ENCODE results near the gene HDAC9.

The HDAC9 gene

GRCh38 chr7:18753972-18754610 lies 258.5 kb downstream of the HDAC9 start:
- no peak for DNase-seq

- no peak for DNase-seq
Measured at GRCh38 chr7:18754766-18755165, 259.2 kb downstream of the HDAC9 start.

GRCh38 chr7:18755793-18756192 lies 260.2 kb downstream of the HDAC9 start:
- DNase-seq: no peak

DNA sequence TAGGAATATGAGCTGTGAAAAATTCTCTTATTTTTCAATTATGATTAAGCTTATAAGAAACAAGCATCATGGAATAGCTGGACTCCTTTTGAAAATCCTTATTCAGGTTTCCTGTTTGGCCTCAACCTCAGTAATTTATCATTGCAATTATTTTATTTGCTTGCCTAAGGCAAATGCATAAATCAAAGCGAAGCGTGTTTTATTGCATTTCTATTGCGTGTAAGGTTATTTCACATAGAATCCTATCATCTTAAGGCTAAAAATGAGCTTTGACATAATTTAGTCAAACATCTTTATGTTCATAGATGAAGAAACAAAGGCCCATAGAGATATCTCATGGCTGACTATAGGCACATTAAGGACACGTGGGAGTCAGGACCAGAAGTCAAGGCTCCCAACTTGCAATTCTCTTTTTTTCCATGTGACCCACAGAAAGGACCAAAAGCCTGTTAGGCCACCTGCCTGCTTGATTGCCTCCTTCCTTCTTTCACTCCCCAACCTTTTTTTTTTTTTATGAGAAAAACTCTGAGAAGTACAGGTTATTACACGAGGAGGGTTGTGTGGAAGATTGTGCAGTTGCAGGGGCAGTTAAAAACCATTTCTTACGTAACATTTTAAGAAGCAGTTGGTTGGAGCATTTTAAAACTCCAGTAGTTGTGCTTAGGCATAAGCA lies 261.0 kb downstream of the HDAC9 start:
- no peak for DNase-seq

GRCh38 chr7:18760046-18760445 lies 264.5 kb downstream of the HDAC9 start:
- DNase-seq: no peak

- DNase-seq: no peak
Measured at GRCh38 chr7:18760631-18761445, 265.3 kb downstream of the HDAC9 start.

GRCh38 chr7:18762189-18762588 lies 266.6 kb downstream of the HDAC9 start:
- no peak for DNase-seq

- DNase-seq: no peak
Measured at GRCh38 chr7:18768256-18768655, 272.7 kb downstream of the HDAC9 start.

- no peak for DNase-seq
Measured at GRCh38 chr7:18770154-18770811, 274.7 kb downstream of the HDAC9 start.

- DNase-seq: no peak
Measured at GRCh38 chr7:18770822-18771221, 275.3 kb downstream of the HDAC9 start.

- no peak for DNase-seq
Measured at GRCh38 chr7:18771834-18772566, 276.5 kb downstream of the HDAC9 start.

- DNase-seq: no peak
Measured at GRCh38 chr7:18772567-18772965, 277.0 kb downstream of the HDAC9 start.

DNA sequence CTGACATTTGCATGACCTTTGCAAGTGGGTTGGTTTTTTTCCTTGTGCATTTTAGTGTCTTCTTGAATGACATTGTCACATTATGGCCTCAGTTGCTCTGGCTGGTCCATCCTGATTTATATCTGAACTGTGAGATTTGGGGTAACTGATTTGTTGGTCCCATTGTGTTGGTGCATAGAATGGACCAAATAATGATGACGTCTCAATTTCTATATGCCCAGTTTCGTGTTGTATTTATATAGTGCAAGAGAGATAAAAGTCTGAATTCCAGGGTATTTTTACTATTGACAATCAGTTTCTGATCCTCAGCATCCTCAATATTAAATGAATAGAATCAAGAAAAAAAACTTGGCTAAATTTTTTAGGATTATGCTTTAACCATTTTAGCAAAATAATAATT lies 281.8 kb downstream of the HDAC9 start:
- DNase-seq: no peak

GRCh38 chr7:18778594-18778993 lies 283.0 kb downstream of the HDAC9 start:
- DNase-seq: no peak

GRCh38 chr7:18780266-18780665 lies 284.7 kb downstream of the HDAC9 start:
- DNase-seq: no peak

DNA sequence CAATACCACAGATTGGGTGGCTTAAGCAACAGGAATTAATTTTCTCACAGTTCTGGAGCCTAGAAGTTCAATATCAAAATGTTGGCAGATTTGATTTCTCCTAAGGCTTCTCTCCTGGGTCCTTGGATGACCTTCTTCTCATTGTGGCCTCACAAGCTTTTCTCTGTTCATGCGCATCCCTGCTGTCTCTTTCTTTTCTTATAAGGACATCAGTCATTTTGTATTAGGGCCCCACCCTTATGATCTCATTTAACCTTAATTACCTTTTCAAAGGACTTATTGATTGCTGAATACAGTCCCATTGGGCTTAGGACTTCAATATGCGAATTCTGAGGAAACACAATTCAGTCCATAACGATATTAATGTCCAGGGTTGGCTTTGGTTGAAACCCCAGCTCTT lies 285.4 kb downstream of the HDAC9 start:
- DNase-seq: no peak

DNA sequence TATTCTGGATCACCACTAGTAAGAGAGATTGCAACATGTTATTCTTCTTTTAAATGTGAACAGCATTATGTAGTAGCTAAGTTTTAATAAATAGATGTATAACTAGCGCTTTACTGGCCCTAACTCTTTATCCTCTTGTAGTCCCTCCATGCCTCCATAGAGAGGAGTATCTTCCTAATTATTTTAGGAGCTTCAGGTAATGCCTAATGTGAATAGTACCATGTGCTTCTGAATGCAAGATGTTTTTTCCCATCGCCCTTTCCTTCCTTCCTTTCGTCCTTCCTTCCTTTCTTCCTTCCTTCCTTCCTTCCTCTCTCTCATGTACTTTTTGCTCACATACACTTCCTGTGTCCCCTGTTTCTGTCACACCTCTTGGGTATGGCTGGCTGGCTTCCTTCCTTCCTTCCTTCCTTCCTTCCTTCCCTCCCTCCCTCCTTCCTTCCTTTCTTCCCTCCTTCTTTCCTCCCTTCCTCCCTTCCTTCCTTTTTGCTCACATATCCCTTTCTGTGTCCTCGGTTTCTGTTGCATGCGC lies 290.7 kb downstream of the HDAC9 start:
- no peak for DNase-seq

DNA sequence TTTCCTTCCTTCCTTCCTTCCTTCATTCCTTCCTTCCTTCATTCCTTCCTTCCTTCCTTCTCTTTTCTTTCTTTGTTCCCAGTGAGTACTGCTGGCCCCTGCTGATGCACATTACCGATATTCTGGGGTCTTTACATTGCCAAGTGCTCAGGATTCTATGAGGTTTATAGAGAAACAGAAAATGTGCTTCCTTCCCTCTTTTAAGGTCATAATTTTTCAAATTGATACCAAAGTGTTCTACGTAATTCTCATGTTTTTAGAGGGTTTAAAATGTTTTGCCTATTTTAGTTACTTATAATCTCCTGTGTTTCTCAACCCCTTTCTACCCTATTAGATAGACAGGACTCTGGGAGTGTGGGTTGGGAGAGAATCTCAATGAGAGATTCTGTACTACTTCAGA lies 291.2 kb downstream of the HDAC9 start:
- no peak for DNase-seq

DNA sequence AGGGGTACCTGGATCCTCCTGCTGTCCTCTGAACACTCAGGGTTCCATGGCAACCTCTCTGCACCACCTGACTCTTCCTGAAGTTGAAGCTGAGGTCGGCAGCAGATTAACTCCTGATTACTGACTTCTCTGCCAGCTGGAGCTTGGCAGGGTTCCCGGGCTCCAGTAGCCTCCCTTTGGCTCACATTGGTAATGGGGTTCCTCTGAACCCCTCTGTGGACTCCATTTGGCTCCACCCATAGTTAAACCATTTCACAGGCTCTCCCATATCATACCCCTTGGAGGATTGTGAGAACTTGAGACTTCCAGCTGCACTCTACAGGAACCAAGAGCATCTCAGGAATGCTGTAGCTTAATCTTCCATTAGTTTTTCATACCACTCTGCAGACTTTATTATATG lies 292.5 kb downstream of the HDAC9 start:
- DNase-seq: no peak

DNA sequence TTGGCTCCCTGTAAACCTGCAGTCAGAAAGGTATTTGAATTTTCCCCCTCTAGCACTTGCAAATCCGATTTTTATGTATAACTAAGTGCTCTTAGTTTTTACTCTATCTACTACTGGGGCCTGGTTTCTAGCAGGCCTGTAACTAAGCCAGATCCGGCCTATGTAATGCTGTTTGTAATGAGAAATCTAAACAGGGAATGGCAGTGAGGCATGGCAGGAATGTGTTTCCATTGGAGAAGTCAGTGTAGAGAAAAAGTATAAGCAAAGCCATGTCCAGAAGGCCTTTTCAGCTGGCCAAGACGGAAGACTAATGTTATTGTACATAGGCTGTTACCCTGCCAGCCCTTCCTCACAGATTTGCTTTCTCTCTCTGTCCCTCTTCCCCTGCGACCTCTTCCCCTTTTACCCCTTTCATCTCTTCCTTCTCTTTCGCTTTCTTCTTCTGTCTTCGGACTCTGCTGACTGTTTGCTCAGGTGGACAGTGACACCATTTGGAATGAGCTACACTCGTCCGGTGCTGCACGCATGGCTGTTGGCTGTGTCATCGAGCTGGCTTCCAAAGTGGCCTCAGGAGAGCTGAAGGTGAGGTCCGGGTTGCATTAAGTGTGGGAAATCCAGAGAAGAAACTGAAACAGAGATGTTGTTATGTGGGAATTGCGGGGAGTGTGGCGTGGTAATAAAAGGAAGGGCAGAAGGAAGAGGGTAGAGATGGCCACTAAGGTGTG lies 297.5 kb downstream of the HDAC9 start:
- no peak for DNase-seq

GRCh38 chr7:18796216-18796615 lies 300.7 kb downstream of the HDAC9 start:
- DNase-seq: no peak

Data from SIG-M5 (cell line).